Measurements from ENCODE around the gene BTN3A1.

GRCh38 chr6:26421259-26422144 lies 19.4 kb downstream of the BTN3A1 start:
- TF ChIP-seq POLR2A (IDR thresholded peaks at IDR 0.05; ENCODE audit: extremely low read depth, insufficient read length) (no peak), CTCF (IDR thresholded peaks at IDR 0.05; ENCODE audit: low read depth, low read length) (no peak), MAX (IDR thresholded peaks at IDR 0.05; ENCODE audit: low read depth, low read length) (no peak)

All from NB4 (cell line).